Smooth muscle cell (in vitro differentiated cells): ENCODE measurements around the gene KRTAP5-8. TPM values are rescaled to one million over a fixed set of nuclear protein-coding genes. Genes with fewer than 3 reads are reported as not detected.
A peak's percentile ranks its signal among the peaks of the same experiment; 100 is the strongest.
"Not testable (repeated sequence)": the region's sequence is repeated elsewhere in the genome, so short reads cannot be mapped to it uniquely, and the experiment has no call there.

Source experiments
- DNase-seq: peaks from one replicate; lab custom pipeline; 2025; ENCODE audit not compliant: unreplicated experiment; lab: John Stamatoyannopoulos, UW
- H2AFZ ChIP-seq: fragments of 200-600 bp; sonication (generic); 2 replicates; pipeline ENCODE4 v1.6.0; 2016; ENCODE audit warnings: antibody characterized with exemption, low read depth, mild to moderate bottlenecking
- H3F3A ChIP-seq: fragments of 200-600 bp; sonication (generic); 2 replicates; pipeline ENCODE4 v1.6.0; 2017; ENCODE audit warnings: antibody characterized with exemption, low read depth
- H3K27ac ChIP-seq: fragments of 200-600 bp; sonication (generic); 2 replicates; pipeline ENCODE4 v1.5.1; 2016; ENCODE audit warnings: low read depth, mild to moderate bottlenecking
- H3K27me3 ChIP-seq: fragments of 200-600 bp; sonication (generic); 2 replicates; pipeline ENCODE4 v1.6.1; 2016; ENCODE audit warnings: low read depth, mild to moderate bottlenecking
- H3K36me3 ChIP-seq: fragments of 200-600 bp; sonication (generic); 2 replicates; pipeline ENCODE4 v1.5.1; 2016; ENCODE audit warnings: low read depth
- H3K4me1 ChIP-seq: fragments of 200-600 bp; sonication (generic); 2 replicates; pipeline ENCODE4 v1.5.1; 2016; ENCODE audit warnings: low read depth
- H3K4me2 ChIP-seq: fragments of 200-600 bp; sonication (generic); 2 replicates; pipeline ENCODE4 v1.6.0; 2016; ENCODE audit warnings: mild to moderate bottlenecking
- H3K4me3 ChIP-seq: fragments of 200-600 bp; sonication (generic); 2 replicates; pipeline ENCODE4 v1.5.1; 2016; ENCODE audit warnings: mild to moderate bottlenecking
- H3K79me2 ChIP-seq: fragments of 200-600 bp; sonication (generic); 2 replicates; pipeline ENCODE4 v1.6.0; 2016; ENCODE audit warnings: low read depth, mild to moderate bottlenecking
- H3K9ac ChIP-seq: fragments of 200-600 bp; sonication (generic); 2 replicates; pipeline ENCODE4 v1.6.0; 2016; ENCODE audit warnings: low read depth
- H3K9me3 ChIP-seq: fragments of 200-600 bp; sonication (generic); replicated peaks from 2 replicates; pipeline ENCODE4 v1.5.1; 2016; ENCODE audit warnings: low read depth
- H4K20me1 ChIP-seq: fragments of 200-600 bp; sonication (generic); 2 replicates; pipeline ENCODE4 v1.6.0; 2016; ENCODE audit warnings: low read depth
- WGBS: methylation state at CpG from one replicate; pipeline ENCODE4 v1.1.7; 2016; ENCODE audit warnings: low lambda C conversion rate; 5-methylcytosine and 5-hydroxymethylcytosine counted together
- polyA plus RNA-seq: library from polyadenylated mRNA; unstranded; fragments of >200 nt; fragmentation: Nextera tagmentation; extraction: Ambion mirVana; gene quantifications from 2 replicates; pipeline ENCODE4 v1.2.1, GENCODE V29; 2016
- total RNA-seq: library from RNA; depleted of rRNA; stranded (reverse); fragments of >200 nt; gene quantifications from 2 replicates; pipeline ENCODE4 v1.2.3, GENCODE V29; 2014
- TF ChIP-seq, protein P1 (sequence below): fragments of 200-600 bp; sonication (generic); IDR thresholded peaks from 2 replicates; pipeline ENCODE4 v1.5.1; 2017; ENCODE audit warnings: borderline replicate concordance, mild to moderate bottlenecking, antibody characterized with exemption; ENCODE audit not compliant: insufficient read depth, poor library complexity, severe bottlenecking

The KRTAP5-8 gene
- total and polyA plus RNA-seq, 2 experiments from 2014 or later = not detected

DNA sequence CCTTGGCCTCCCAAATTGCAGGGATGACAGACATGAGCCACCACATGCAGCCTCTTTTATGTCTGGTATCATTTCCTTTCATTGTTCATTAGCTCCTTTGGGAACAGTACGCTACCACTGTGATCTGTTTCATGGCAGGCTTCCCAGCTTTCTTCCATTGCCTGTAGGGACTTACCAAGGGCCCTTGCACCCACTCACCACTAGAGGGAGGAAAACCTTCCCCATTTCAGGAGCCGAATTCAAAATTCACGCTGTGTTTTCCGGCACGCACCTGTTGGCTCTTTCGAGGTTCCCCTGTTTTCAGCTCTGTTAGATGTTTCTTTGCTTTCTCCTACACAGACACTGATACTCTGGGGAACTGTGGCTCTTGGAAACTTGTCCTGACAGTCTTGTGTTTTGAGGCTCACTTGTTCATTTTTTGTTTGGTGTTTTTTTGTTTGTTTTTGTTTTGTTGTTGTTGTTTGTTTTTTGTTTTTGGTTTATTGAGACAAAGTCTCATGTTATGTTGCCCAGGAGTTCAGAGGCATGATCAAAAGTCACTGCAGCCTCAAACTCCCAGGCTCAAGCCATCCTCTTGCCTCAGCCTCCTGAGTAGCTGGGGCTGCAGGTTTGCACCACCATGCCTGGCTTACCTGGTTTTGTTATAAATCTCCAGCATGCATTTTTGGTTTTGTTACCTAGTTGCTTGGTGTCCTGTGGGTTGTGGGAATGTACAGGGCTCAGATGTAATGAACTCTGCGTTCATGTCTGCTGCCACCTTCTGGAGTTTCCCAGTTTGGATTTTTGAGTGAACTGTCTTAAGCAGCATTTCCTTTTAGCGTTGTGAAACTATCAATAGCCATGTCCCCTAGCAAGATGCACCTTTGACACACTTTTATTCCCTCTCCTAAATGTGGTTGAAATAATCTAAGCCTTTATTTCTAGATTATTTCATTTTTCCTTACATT, 42.5 kb downstream of the KRTAP5-8 start:
- H3K9ac ChIP-seq = no peak overlapping the region
- H3K4me1 ChIP-seq = no peaks in the 10 kb centered on the region
- DNase-seq = no peak
- no peak overlapping the region for H3K4me2 ChIP-seq
- no peak overlapping the region for H3K4me3 ChIP-seq
- H3K9me3 ChIP-seq = no peaks in the 10 kb centered on the region
- H3K36me3 ChIP-seq = no peaks in the 10 kb centered on the region
- H3F3A ChIP-seq = no peaks in the 10 kb centered on the region
- H3K27me3 ChIP-seq = peaks cover 12% of the 10 kb centered on the region
- 25% methylated on average over 8 of the region's 8 CpGs for WGBS
- no peak overlapping the region for H2AFZ ChIP-seq
- no peaks in the 10 kb centered on the region for H3K79me2 ChIP-seq
- H3K27ac ChIP-seq = no peak overlapping the region
- no peaks in the 10 kb centered on the region for H4K20me1 ChIP-seq
- TF ChIP-seq, protein P1, sequence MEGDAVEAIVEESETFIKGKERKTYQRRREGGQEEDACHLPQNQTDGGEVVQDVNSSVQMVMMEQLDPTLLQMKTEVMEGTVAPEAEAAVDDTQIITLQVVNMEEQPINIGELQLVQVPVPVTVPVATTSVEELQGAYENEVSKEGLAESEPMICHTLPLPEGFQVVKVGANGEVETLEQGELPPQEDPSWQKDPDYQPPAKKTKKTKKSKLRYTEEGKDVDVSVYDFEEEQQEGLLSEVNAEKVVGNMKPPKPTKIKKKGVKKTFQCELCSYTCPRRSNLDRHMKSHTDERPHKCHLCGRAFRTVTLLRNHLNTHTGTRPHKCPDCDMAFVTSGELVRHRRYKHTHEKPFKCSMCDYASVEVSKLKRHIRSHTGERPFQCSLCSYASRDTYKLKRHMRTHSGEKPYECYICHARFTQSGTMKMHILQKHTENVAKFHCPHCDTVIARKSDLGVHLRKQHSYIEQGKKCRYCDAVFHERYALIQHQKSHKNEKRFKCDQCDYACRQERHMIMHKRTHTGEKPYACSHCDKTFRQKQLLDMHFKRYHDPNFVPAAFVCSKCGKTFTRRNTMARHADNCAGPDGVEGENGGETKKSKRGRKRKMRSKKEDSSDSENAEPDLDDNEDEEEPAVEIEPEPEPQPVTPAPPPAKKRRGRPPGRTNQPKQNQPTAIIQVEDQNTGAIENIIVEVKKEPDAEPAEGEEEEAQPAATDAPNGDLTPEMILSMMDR = peak; percentile 77

DNA sequence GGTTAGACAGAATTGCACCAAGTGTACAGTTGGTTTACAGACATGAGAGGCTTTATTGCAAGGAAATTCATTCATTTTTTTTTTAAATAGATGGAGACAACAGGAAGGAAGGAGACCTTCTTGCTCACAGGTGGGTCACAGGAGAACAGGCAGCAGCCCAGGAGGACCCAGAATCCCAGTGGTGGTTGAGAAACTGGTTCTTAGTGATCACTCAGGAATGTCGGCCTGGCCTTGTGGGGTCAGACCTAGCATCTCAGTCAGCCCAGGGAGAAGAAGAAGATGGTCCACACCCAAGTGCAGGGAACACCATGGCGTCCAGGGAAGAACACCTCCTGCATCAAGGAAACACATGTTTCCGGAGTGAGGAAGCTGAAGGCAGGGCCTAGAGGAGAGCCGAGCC, 44.0 kb downstream of the KRTAP5-8 start:
- Histone ChIP-seq H3K79me2 (no peaks in the 10 kb centered on the region), H3K27me3 (peaks cover 5% of the 10 kb centered on the region), H3K27ac (no peak overlapping the region), H3K4me1 (peaks cover 4% of the 10 kb centered on the region), H4K20me1 (no peaks in the 10 kb centered on the region), H3F3A (no peaks in the 10 kb centered on the region), H3K4me3 (no peak overlapping the region), H3K36me3 (no peaks in the 10 kb centered on the region), H2AFZ (no peak overlapping the region), H3K9me3 (no peaks in the 10 kb centered on the region), H3K9ac (no peak overlapping the region), H3K4me2 (no peak overlapping the region)
- WGBS = 87% methylated on average over 4 of the region's 4 CpGs
- DNase-seq = no peak
- TF ChIP-seq, protein P1 = no peak

DNA sequence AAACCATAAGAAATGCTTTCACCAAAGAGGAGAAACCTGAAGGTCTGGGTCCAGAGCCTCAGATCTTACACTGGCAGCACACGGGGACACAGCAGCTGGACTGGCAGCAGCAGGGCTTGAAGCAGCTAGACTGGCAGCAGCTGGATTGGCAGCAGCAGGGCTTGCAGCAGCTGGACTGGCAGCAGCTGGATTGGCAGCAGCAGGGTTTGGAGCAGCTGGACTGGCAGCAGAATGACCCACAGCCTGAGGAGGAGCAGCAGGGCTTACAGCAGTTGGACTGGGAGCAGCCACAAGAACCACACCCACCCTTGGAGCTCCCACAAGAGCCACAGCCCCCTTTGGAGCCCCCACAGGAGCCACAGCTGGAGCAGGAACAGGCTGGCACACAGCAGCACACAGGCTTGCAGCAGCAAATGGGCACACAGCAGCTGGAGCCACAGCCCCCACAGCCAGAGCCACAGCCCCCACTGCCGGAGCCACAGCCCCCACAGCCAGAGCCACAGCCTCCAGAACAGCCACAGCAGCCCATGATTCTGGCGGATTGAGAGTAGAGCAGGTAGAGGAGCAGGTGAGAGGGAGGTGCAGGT, 44.6 kb downstream of the KRTAP5-8 start, which contains the start of gene KRTAP5-11:
Gene KRTAP5-11 (minus strand): TSS at position 567 of the 587 bp plus-strand sequence. CDS start 38 bp downstream, at position 529.
- Histone ChIP-seq H3F3A (no peaks in the 10 kb centered on the region), H3K27me3 (peaks cover 5% of the 10 kb centered on the region), H3K9me3 (no peaks in the 10 kb centered on the region), H3K36me3 (no peaks in the 10 kb centered on the region), H3K4me2 (no peak within 1 kb of the TSS), H4K20me1 (no peaks in the 10 kb centered on the region), H3K27ac (no peak within 1 kb of the TSS), H3K79me2 (no peaks in the 10 kb centered on the region), H3K4me3 (no peak within 1 kb of the TSS), H2AFZ (no peak within 1 kb of the TSS), H3K9ac (no peak within 1 kb of the TSS), H3K4me1 (peaks cover 4% of the 10 kb centered on the region)
- DNase-seq = no peak
- TF ChIP-seq, protein P1 = no peak
- 77% methylated on average over 3 of the region's 3 CpGs for WGBS

GRCh38 chr11:71582969-71583368, 45.1 kb downstream of the KRTAP5-8 start:
- H3K27ac ChIP-seq, H3K79me2 ChIP-seq, H4K20me1 ChIP-seq, H3K27me3 ChIP-seq, DNase-seq, H2AFZ ChIP-seq, H3K9me3 ChIP-seq, H3K9ac ChIP-seq, H3K4me1 ChIP-seq, H3K36me3 ChIP-seq, H3K4me2 ChIP-seq, H3K4me3 ChIP-seq, H3F3A ChIP-seq: not testable (repeated sequence)
- WGBS = 97% methylated on average over 2 of the region's 2 CpGs

GRCh38 chr11:71585673-71586072, 47.8 kb downstream of the KRTAP5-8 start:
- not testable (repeated sequence) for H3K27ac ChIP-seq, DNase-seq, H3F3A ChIP-seq, H3K4me2 ChIP-seq, H4K20me1 ChIP-seq, H3K79me2 ChIP-seq, H3K36me3 ChIP-seq, H3K4me1 ChIP-seq, H3K9me3 ChIP-seq, H3K27me3 ChIP-seq, H3K9ac ChIP-seq, H3K4me3 ChIP-seq, H2AFZ ChIP-seq
- WGBS = 92% methylated on average over 5 of the region's 5 CpGs

GRCh38 chr11:71588314-71588713, 50.5 kb downstream of the KRTAP5-8 start:
- H3K4me1 ChIP-seq, H3K9ac ChIP-seq, H3K9me3 ChIP-seq, H2AFZ ChIP-seq, H4K20me1 ChIP-seq, H3K79me2 ChIP-seq, H3K4me3 ChIP-seq, H3K27ac ChIP-seq, H3K4me2 ChIP-seq, H3K36me3 ChIP-seq, H3F3A ChIP-seq, H3K27me3 ChIP-seq, DNase-seq: not testable (repeated sequence)
- 54% methylated on average over 4 of the region's 4 CpGs for WGBS
